Spleen (tissue), 11 donors: ENCODE data around the gene DNMT1. TPM values are rescaled to one million over a fixed set of nuclear protein-coding genes. Genes with fewer than 3 reads are reported as not detected.
A peak's percentile ranks its signal among the peaks of the same experiment; 100 is the strongest.

Source experiments
- DNase-seq: peaks from one replicate; pipeline ENCODE4 v3.0.0-alpha.2; 2020
- H3K27ac ChIP-seq, 8 donors: fragments of 200-600 bp; sonication (generic) in 7 of 8; 1 replicate in 4 of 8; 2 replicates in 4 of 8; pipeline versions ENCODE4 v1.5.0 to v1.8.0; 2016 to 2021; ENCODE audit warnings: inconsistent platforms in 4 of 8, mild to moderate bottlenecking in 4 of 8, moderate library complexity in 1 of 8
- H3K27me3 ChIP-seq, 7 donors: fragments of 200-600 bp; sonication (generic) in 6 of 7; replicated peaks in 1 of 7; 1 replicate in 4 of 7; 2 replicates in 3 of 7; pipeline versions ENCODE4 v1.5.0 to v1.8.0; 2016 to 2021; ENCODE audit warnings: inconsistent platforms in 3 of 7, mild to moderate bottlenecking in 1 of 7
- H3K36me3 ChIP-seq, 6 donors: fragments of 200-600 bp; sonication (generic) in 5 of 6; 1 replicate in 4 of 6; 2 replicates in 2 of 6; pipeline versions ENCODE4 v1.5.0 to v1.8.0; 2016 to 2021; ENCODE audit warnings: inconsistent platforms in 2 of 6
- H3K4me1 ChIP-seq, 6 donors: fragments of 200-600 bp; sonication (generic) in 5 of 6; 1 replicate in 3 of 6; 2 replicates in 3 of 6; pipeline versions ENCODE4 v1.5.0 to v1.8.0; 2016 to 2021; ENCODE audit warnings: inconsistent platforms in 3 of 6
- H3K4me3 ChIP-seq, 8 donors: fragments of 200-600 bp; sonication (generic) in 7 of 8; 1 replicate in 4 of 8; 2 replicates in 4 of 8; pipeline versions ENCODE4 v1.5.0 to v1.8.0; 2016 to 2021; ENCODE audit warnings: inconsistent platforms in 4 of 8, mild to moderate bottlenecking in 4 of 8, moderate library complexity in 2 of 8
- H3K9me3 ChIP-seq, 8 donors: fragments of 200-600 bp; sonication (generic) in 7 of 8; 1 replicate in 4 of 8; 2 replicates in 4 of 8; pipeline versions ENCODE4 v1.5.0 to v1.8.0; 2016 to 2021; ENCODE audit warnings: inconsistent platforms in 4 of 8
- CTCF ChIP-seq, 11 experiments: fragments of 200-600 bp in 7 of 11; fragments of 450-650 bp in 4 of 11; sonication (generic) in 4 of 11; IDR thresholded peaks in 8 of 11; conservative IDR thresholded peaks in 3 of 11; 1 replicate in 7 of 11; 2 replicates in 4 of 11; pipeline versions ENCODE4 v1.4.0 to v1.8.0; 2016 to 2021; ENCODE audit warnings: antibody characterized with exemption in 11 of 11, inconsistent platforms in 4 of 11, mild to moderate bottlenecking in 1 of 11
- POLR2A ChIP-seq, 3 donors: fragments of 450-650 bp; IDR thresholded peaks; one replicate each; pipeline ENCODE4 v1.5.1; 2017; ENCODE audit warnings: antibody characterized with exemption in 3 of 3, mild to moderate bottlenecking in 1 of 3
- POLR2AphosphoS5 ChIP-seq, 3 donors: sonication (generic); formaldehyde crosslinking; IDR thresholded peaks; one replicate each; pipeline ENCODE4 v1.5.1; 2017; ENCODE audit warnings: antibody characterized with exemption in 3 of 3
- WGBS, 5 donors: extraction: QIAGEN DNeasy Blood & Tissue Kit in 3 of 5; methylation state at CpG; one replicate each; pipeline versions ENCODE4 v1.1.5 to v1.1.7; 2013 to 2018; 5-methylcytosine and 5-hydroxymethylcytosine counted together
- intact Hi-C: fragments of 100-400 bp; cut with DNase I; formaldehyde crosslinking; loops from one replicate; pipeline ENCODE4 v1.15.0; 2023; ENCODE audit warnings: low total_unique reads
- polyA plus RNA-seq, 3 donors: library from polyadenylated mRNA; stranded (reverse); fragments of 200-250 nt; gene quantifications; one replicate each; pipeline ENCODE4 v1.2.1, GENCODE V29; 2013
- total RNA-seq, 7 donors: library from RNA; depleted of rRNA in 3 of 7; stranded (reverse); fragments of >200 nt in 3 of 7; fragmentation: NEBNext Ultra II Directional in 4 of 7; extraction: Animal tissue kit (Norgen Biotek cat#: 25700) in 4 of 7; gene quantifications; one replicate each; pipeline versions ENCODE4 v1.1.0 to v1.2.1, GENCODE V29; 2016 to 2021
- donor health status: healthy with polysubstance abuse.
- donor health status: DM: no; HTN: no; CAD: no; lungs with moderate emphysema.
- donor health status: DM: no; HTN: no; CAD: no.
- donor health status: Bipolar disorder and iron deficiency.
- donor health status: healthy.
- donor health status: DM: no; HTN: no; CAD: no.
- donor health status: DM: yes; HTN: yes; CAD: no.

Gene DNMT1
- total and polyA plus RNA-seq, 10 donors, result 40.6 to 131 (median 71.8) TPM

GRCh38 chr19:10086591-10087192 is 108.1 kb downstream of the DNMT1 start:
- peak; percentile 87 for DNase-seq
- no peak for TF ChIP-seq CTCF (IDR thresholded peaks at IDR 0.05 in 8 of 11, conservative IDR thresholded peaks at IDR 0.05 in 3 of 11)
- TF ChIP-seq POLR2A (IDR thresholded peaks at IDR 0.05), result no peak
- no peak for TF ChIP-seq POLR2AphosphoS5 (IDR thresholded peaks at IDR 0.05)
- WGBS, 5 donors, result 2 to 4% (median 2%) methylated on average over 8 to 43 of the region's 43 CpGs
- intact Hi-C loops, result no loop called here
- peak overlapping the region; percentile 88 to 95 (median 93) for H3K27ac ChIP-seq
- no peaks in the 10 kb centered on the region for H3K9me3 ChIP-seq
- H3K27me3 ChIP-seq, result no peaks in the 10 kb centered on the region
- peaks cover 0 to 33% (median 20%) of the 10 kb centered on the region in 6 donors for H3K4me1 ChIP-seq
- peak overlapping the region; percentile 89 to 100 (median 95) for H3K4me3 ChIP-seq
- H3K36me3 ChIP-seq, result peaks cover 0 to 33% (median 28%) of the 10 kb centered on the region in 6 donors

DNA sequence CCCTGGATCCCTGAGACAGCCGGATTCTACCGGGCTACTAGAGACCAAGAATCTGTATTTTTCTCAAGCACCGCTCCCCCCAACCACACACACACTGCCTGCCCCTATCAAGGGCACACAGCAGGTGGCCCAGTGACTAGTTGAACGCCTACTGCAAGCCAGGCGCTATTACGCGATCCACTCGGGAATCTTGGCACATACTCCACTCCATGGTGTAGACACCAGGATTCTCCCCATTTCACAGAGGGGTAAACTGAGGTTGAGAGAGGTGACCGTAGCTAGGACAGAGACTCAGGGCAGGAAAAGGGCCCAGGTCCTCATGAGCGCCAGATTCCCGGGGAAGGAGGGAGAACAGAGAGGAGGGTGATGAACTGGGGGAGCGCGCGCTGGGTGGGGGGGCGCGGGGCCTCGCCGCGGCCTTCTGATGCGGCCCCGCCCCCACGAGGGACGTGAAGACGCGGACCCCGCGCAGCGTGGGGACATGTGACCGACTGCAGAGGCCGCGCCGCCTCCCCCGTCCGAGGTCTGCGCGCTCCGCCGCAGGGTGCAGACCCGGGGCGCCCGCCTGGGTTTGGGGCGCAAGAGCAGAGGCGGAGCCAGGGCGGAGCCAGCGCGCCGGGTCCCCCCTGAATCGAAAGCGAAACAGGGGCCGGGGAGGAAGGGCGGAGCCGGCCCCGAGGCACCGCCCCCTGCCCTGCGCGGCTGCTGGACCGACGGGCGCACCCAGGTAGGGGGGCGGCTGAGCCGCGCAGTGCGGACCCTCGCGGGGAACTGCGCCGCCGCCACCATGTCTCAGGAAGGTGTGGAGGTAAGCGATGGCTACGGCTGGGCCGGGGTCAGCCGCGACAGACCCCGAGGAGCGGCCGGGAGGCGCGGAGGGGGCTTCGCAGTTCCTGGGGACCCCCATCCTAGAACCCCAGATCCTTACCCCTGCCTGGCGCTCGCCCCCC is 108.8 kb downstream of the DNMT1 start, which contains the start of gene SHFL:
SHFL (plus strand) TSS at position 677 of the 950 bp plus-strand sequence; CDS start at position 788, 111 bp downstream.
- H3K4me1 ChIP-seq, result peaks cover 0 to 25% (median 17%) of the 10 kb centered on the region in 6 donors
- H3K9me3 ChIP-seq, result no peaks in the 10 kb centered on the region
- peak within 1 kb of the TSS; percentile 88 to 95 (median 93) for H3K27ac ChIP-seq
- peak within 1 kb of the TSS; percentile 89 to 100 (median 95) for H3K4me3 ChIP-seq
- H3K36me3 ChIP-seq, result peaks cover 0 to 26% (median 20%) of the 10 kb centered on the region in 6 donors
- intact Hi-C loops, result no loop called here
- peak; percentile 96 for DNase-seq
- H3K27me3 ChIP-seq, result no peaks in the 10 kb centered on the region
- 5 to 13% (median 6%) methylated on average over 33 to 81 of the region's 81 CpGs for WGBS, 5 donors
- TF ChIP-seq POLR2A (IDR thresholded peaks at IDR 0.05) (peak in 1 of 3 donors; percentile 17), POLR2AphosphoS5 (IDR thresholded peaks at IDR 0.05) (peak; percentile 82 to 86 (median 84)), CTCF (IDR thresholded peaks at IDR 0.05 in 8 of 11, conservative IDR thresholded peaks at IDR 0.05 in 3 of 11) (peak in 3 of 11 experiments; percentile 12 to 36 (median 17))

- TF ChIP-seq POLR2A (IDR thresholded peaks at IDR 0.05), result no peak
- no peak for TF ChIP-seq CTCF (IDR thresholded peaks at IDR 0.05 in 8 of 11, conservative IDR thresholded peaks at IDR 0.05 in 3 of 11)
- no peak for TF ChIP-seq POLR2AphosphoS5 (IDR thresholded peaks at IDR 0.05)
- no peak for DNase-seq
- Histone ChIP-seq H3K4me3 (no peak overlapping the region), H3K4me1 (peaks cover 0 to 23% (median 17%) of the 10 kb centered on the region in 6 donors), H3K9me3 (no peaks in the 10 kb centered on the region), H3K36me3 (peaks cover 0 to 15% (median 9%) of the 10 kb centered on the region in 6 donors), H3K27ac (peak overlapping the region in 1 of 8 donors; percentile 94), H3K27me3 (no peaks in the 10 kb centered on the region)
- intact Hi-C loops, result no loop called here
- 77 to 85% (median 83%) methylated on average over 3 of the region's 3 CpGs for WGBS, 5 donors
These were observed 110.0 kb downstream of the DNMT1 start for GRCh38 chr19:10084803-10085202.
